Measurements from ENCODE around the gene SPAG5. TPM values are rescaled to one million over a fixed set of nuclear protein-coding genes. Genes with fewer than 3 reads are reported as not detected.

The SPAG5 gene
- total and polyA plus RNA-seq, 9 of the 15 experiments (the other 6 are each of a cell fraction or from before 2014, with no cell fraction given): 94.4 to 286 (median 151) TPM

GRCh38 chr17:28598799-28599310, at the start of gene SPAG5 (continued):
- TF ChIP-seq GMEB1 (CRISPR knock-in tag; IDR thresholded peaks at IDR 0.05) (peak; percentile 92), MED1 (CRISPR knock-in tag; IDR thresholded peaks at IDR 0.05; ENCODE audit: borderline replicate concordance) (no peak), RBM22 (IDR thresholded peaks at IDR 0.05; ENCODE audit: low read depth, low read length, poor library complexity, severe bottlenecking) (peak; percentile 41), ARID2 (IDR thresholded peaks at IDR 0.05) (no peak), NR4A1 (CRISPR knock-in tag; IDR thresholded peaks at IDR 0.05) (no peak), NR4A1 (tag; IDR thresholded peaks at IDR 0.05) (no peak), ZEB2 (IDR thresholded peaks at IDR 0.05) (peak; percentile 13; the same call in 1 of the 2 replicates), SOX6 (IDR thresholded peaks at IDR 0.05) (0 out of 2 replicates have a peak, but pooled peaks have one; percentile 43), ZBTB11 (CRISPR knock-in tag; IDR thresholded peaks at IDR 0.05) (no peak), KLF1 (tag; IDR thresholded peaks at IDR 0.05) (no peak), SIN3A (IDR thresholded peaks at IDR 0.05; ENCODE audit: borderline replicate concordance in 2 of 2, control insufficient read depth in 1 of 2, low read depth in 2 of 2, low read length in 2 of 2) (peak; percentile 53 to 94; a peak in 2 of 4 replicates), CTCF (IDR thresholded peaks at IDR 0.05 in 2 of 3, conservative IDR thresholded peaks at IDR 0.05 in 1 of 3; ENCODE audit: insufficient read depth in 2 of 3, low read depth in 1 of 3, low read length in 3 of 3) (no peak), SIN3B (IDR thresholded peaks at IDR 0.05; ENCODE audit: low read depth) (peak; percentile 86), ZC3H4 (CRISPR knock-in tag; IDR thresholded peaks at IDR 0.05; ENCODE audit: borderline replicate concordance) (no peak), ZNF184 (CRISPR knock-in tag; IDR thresholded peaks at IDR 0.05) (no peak), PKNOX1 (IDR thresholded peaks at IDR 0.05) (no peak), ZNF408 (CRISPR knock-in tag; IDR thresholded peaks at IDR 0.05; ENCODE audit: low read depth) (no peak), ZNF561 (CRISPR knock-in tag; conservative IDR thresholded peaks at IDR 0.05) (no peak)
- TF ChIP-seq, protein P1, sequence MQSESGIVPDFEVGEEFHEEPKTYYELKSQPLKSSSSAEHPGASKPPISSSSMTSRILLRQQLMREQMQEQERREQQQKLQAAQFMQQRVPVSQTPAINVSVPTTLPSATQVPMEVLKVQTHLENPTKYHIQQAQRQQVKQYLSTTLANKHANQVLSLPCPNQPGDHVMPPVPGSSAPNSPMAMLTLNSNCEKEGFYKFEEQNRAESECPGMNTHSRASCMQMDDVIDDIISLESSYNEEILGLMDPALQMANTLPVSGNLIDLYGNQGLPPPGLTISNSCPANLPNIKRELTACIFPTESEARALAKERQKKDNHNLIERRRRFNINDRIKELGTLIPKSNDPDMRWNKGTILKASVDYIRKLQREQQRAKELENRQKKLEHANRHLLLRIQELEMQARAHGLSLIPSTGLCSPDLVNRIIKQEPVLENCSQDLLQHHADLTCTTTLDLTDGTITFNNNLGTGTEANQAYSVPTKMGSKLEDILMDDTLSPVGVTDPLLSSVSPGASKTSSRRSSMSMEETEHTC (IDR thresholded peaks at IDR 0.05): 0 out of 2 replicates have a peak, but pooled peaks have one; percentile 24

All from K562 (cell line).